ENCODE data around the gene RAPGEF2. TPM values are rescaled to one million over a fixed set of nuclear protein-coding genes. Genes with fewer than 3 reads are reported as not detected.

The RAPGEF2 gene
- total and polyA plus RNA-seq, 8 donors = 4.3 to 27.5 (median 13.9) TPM

- intact Hi-C loops (cut with DNase I) = no loop called here
- Histone ChIP-seq H3K4me1 (peaks cover 0 to 12% (median 4%) of the 10 kb centered on the region in 3 donors), H3K9me3 (no peaks in the 10 kb centered on the region), H3K36me3 (no peaks in the 10 kb centered on the region), H3K27me3 (no peaks in the 10 kb centered on the region), H3K27ac (no peak overlapping the region), H3K4me3 (no peak overlapping the region)
- ATAC-seq = no peak
- no peak for FAIRE-seq
- DNase-seq = no peak
- TF ChIP-seq, protein P1, sequence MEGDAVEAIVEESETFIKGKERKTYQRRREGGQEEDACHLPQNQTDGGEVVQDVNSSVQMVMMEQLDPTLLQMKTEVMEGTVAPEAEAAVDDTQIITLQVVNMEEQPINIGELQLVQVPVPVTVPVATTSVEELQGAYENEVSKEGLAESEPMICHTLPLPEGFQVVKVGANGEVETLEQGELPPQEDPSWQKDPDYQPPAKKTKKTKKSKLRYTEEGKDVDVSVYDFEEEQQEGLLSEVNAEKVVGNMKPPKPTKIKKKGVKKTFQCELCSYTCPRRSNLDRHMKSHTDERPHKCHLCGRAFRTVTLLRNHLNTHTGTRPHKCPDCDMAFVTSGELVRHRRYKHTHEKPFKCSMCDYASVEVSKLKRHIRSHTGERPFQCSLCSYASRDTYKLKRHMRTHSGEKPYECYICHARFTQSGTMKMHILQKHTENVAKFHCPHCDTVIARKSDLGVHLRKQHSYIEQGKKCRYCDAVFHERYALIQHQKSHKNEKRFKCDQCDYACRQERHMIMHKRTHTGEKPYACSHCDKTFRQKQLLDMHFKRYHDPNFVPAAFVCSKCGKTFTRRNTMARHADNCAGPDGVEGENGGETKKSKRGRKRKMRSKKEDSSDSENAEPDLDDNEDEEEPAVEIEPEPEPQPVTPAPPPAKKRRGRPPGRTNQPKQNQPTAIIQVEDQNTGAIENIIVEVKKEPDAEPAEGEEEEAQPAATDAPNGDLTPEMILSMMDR (IDR thresholded peaks at IDR 0.05) = no peak
Measured at GRCh38 chr4:159269956-159270355, 167.1 kb downstream of the RAPGEF2 start.

- Histone ChIP-seq H3K27ac (no peak overlapping the region), H3K4me1 (peaks cover 0 to 12% (median 4%) of the 10 kb centered on the region in 3 donors), H3K36me3 (no peaks in the 10 kb centered on the region), H3K4me3 (no peak overlapping the region), H3K9me3 (no peaks in the 10 kb centered on the region), H3K27me3 (no peaks in the 10 kb centered on the region)
- FAIRE-seq = no peak
- WGBS, 2 donors = 91 to 96% methylated on average over 4 of the region's 4 CpGs
- intact Hi-C loops (cut with DNase I) = no loop called here
- TF ChIP-seq, protein P1 (IDR thresholded peaks at IDR 0.05) = no peak
- no peak for DNase-seq
- ATAC-seq = no peak
Measured at GRCh38 chr4:159271856-159272255, 169.0 kb downstream of the RAPGEF2 start.

DNA sequence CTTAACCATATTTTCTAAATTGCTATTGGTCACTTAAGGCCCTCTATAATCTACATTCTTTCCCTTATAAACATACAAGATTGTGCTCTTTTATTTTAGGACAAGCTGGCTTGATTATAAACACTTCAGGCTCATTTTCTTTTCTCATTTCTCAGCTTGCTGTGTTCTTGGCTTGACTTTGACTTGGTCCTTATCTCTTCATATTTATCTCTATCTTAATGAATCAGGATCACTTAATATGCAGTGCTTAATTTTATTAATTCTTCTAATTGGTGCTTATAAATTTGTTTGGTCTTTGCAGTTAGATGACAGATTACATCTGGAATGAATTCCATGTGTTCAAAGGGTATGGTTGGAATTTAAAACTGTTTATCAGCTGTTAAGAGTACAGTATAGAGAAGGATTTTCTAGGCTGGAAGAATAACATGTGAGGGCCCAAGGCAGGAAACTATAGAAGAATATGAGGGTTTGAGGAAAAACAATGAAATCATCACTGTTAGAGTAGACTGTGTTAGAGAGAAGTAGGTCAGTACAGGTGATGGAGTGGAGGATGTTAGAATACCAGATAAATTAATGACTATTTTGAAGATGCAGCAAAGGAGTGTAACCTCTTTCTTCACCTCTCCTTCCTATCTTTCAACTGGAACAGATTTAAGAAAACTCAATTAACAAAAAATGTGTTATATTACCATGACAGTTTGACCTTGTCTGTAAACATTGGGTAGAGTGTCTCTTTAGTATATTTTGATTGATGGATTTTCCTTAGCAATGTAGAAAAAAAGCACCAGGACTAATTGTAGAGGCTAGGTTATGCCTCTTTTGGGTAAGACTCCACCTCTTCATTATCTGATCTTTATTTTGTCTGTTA, 169.6 kb downstream of the RAPGEF2 start:
- DNase-seq = no peak
- intact Hi-C loops (cut with DNase I) = no loop called here

GRCh38 chr4:159273141-159273438, 170.2 kb downstream of the RAPGEF2 start:
- Histone ChIP-seq H3K27ac (no peak overlapping the region), H3K4me3 (no peak overlapping the region), H3K9me3 (no peaks in the 10 kb centered on the region), H3K27me3 (no peaks in the 10 kb centered on the region), H3K4me1 (peaks cover 0 to 12% (median 4%) of the 10 kb centered on the region in 3 donors), H3K36me3 (no peaks in the 10 kb centered on the region)
- DNase-seq (no peak), ATAC-seq (peak in 3 of 4 donors; percentile 11 to 35 (median 22)), FAIRE-seq (no peak)
- TF ChIP-seq, protein P1 (IDR thresholded peaks at IDR 0.05) = no peak
- intact Hi-C loops (cut with DNase I) = no loop called here

More for the DNA sequence above, 169.6 kb downstream of the RAPGEF2 start:
- H3K27me3 ChIP-seq = no peaks in the 10 kb centered on the region
- no peaks in the 10 kb centered on the region for H3K36me3 ChIP-seq
- TF ChIP-seq, protein P1 (IDR thresholded peaks at IDR 0.05) = no peak
- H3K4me3 ChIP-seq = no peak overlapping the region
- peaks cover 0 to 12% (median 4%) of the 10 kb centered on the region in 3 donors for H3K4me1 ChIP-seq
- no peak overlapping the region for H3K27ac ChIP-seq
- FAIRE-seq = no peak
- no peaks in the 10 kb centered on the region for H3K9me3 ChIP-seq
- ATAC-seq = peak in 1 of 4 donors; percentile 22

- intact Hi-C loops (cut with DNase I) = no loop called here
- DNase-seq (no peak), FAIRE-seq (no peak), ATAC-seq (no peak)
- no peaks in the 10 kb centered on the region for H3K9me3 ChIP-seq
- peaks cover 0 to 12% (median 4%) of the 10 kb centered on the region in 3 donors for H3K4me1 ChIP-seq
- no peak overlapping the region for H3K4me3 ChIP-seq
- H3K27me3 ChIP-seq = no peaks in the 10 kb centered on the region
- H3K36me3 ChIP-seq = no peaks in the 10 kb centered on the region
- no peak overlapping the region for H3K27ac ChIP-seq
- TF ChIP-seq, protein P1 (IDR thresholded peaks at IDR 0.05) = no peak
- WGBS, 2 donors = 89 to 92% methylated on average over 9 of the region's 9 CpGs
Measured at GRCh38 chr4:159273841-159274240, 171.0 kb downstream of the RAPGEF2 start.
